Activated T-helper 1 cell treated with anti-CD3 and anti-CD28 coated beads, Interleukin-2, amount 50 U/mL, for 16 hours (primary cell): ENCODE measurements around the gene ADAM12.

Source experiments
- DNase-seq, 2 donors: peaks; one replicate each; pipeline ENCODE4 v3.0.0-alpha.2; 2020; ENCODE audit warnings: low read depth in 1 of 2, low spot score in 1 of 2

ADAM12 gene

DNA sequence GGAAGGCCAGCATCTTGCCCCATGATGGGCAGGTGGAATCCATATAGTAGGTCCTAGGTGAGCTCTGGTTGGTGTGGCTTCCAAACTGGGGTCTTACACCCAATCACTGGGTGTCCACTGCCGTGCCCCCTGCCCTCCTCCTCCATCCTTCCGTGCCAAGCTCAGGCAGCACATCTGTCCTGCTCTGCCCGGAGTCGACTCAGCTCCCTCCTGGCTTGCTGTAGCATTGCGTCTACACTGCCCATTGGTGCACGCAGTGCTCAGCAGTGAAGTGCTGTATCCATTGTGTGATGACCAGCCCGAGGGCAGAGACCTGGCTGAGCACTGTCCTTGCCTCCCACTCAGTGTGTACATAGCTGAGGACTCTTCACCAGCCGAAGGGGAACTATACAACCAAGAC, 148.4 kb downstream of the ADAM12 start:
- DNase-seq, result no peak

DNA sequence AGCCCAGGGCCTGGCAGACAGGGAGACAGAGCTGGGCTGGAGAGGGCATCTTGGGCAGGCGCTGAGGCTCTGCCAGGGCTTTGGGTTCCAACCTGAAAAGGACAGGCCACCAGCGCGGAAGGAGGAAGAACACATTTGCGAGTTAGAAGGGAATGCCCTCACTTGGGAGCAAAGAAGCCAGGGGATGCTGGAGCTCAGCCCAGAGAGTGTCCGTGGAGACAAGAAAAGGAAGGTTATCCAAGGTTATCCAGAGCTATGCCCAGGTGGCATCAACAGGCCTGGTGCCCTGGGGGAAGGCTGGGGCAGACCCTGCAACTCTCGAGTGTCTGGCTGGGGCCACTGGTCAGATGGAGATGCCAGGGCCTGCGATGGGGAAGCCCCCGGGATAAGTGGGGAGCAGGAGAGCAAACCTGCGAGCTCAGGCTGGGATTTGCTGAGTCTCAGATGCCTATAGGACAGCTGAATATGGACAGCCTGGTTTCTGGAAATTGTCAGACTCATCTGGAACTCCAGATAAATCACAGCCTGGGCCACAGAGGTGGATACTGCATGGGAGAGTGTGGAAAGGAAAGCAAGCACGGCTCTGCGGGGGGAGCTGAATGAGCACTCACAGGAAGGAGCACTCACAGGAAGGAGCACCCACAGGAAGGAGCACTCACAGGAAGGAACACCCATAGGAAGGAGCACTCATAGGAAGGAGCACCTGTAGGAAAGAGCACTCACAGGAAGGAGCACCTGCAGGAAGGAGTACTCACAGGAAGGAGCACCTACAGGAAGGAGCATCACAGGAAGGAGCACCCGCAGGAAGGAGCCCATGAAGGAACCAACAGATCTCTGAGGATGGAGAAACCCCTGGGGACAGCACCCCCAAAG, 152.1 kb downstream of the ADAM12 start:
- no peak for DNase-seq

DNA sequence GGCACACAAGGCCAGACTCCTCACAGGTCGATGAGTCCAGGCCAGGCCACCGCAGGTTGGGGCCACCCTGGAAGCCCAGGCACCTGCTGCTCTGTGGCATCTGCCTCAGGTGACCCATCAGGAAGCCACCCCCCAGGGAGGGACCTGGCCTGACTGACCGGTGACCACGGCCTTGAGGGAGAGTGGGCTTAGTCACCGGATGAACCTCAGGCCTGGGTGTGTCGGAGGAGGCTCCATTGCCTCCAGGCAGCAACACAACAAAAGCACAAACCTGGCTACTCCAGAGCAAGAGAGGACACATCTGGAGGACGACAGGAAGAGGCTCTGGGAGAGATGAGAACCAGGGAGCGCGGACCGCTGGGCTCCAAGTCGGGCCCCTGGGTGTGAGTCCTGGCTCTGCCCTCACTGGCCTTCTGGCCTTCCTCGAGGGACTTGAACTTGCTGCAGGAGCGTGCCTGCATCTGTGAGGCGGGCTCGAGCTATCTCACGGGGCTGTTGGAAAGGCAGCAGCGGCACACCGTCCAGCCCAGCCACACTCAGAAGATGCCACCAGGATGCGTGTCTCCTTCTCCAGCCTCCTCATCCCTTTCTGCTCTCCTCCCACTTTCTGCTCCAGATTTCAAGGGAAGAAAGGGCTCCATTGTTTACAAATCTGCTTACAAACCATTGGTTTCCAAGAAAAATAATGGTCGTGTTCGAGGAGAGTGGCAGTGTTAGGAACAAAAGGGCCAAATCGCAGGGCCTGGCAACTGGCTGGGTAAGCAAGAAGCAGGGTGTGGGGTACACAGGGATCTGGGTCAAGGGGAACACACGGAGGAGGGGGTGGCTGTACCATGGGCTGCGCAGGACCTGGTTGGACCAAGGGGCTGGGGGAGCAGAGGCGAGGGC, 152.9 kb downstream of the ADAM12 start:
- no peak for DNase-seq

DNA sequence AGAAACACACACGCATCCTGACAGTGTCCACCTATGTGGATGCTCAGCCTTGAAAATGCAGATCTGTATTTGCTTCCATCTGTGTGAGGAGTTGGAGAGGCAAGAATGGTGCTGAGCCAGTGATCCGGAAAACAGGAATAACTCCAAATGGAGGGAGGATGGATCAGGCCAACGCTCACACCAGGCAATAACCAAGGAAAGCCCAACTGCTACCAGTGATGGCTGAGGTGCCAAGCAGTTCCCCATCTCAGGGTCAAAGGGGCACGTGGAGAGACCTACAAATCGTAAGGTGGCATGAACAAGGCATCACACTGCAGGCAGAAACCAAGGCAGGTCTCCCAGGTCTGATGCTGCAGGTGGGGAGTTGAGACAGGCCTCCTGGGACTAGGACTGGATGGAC, 153.6 kb downstream of the ADAM12 start:
- no peak for DNase-seq

DNA sequence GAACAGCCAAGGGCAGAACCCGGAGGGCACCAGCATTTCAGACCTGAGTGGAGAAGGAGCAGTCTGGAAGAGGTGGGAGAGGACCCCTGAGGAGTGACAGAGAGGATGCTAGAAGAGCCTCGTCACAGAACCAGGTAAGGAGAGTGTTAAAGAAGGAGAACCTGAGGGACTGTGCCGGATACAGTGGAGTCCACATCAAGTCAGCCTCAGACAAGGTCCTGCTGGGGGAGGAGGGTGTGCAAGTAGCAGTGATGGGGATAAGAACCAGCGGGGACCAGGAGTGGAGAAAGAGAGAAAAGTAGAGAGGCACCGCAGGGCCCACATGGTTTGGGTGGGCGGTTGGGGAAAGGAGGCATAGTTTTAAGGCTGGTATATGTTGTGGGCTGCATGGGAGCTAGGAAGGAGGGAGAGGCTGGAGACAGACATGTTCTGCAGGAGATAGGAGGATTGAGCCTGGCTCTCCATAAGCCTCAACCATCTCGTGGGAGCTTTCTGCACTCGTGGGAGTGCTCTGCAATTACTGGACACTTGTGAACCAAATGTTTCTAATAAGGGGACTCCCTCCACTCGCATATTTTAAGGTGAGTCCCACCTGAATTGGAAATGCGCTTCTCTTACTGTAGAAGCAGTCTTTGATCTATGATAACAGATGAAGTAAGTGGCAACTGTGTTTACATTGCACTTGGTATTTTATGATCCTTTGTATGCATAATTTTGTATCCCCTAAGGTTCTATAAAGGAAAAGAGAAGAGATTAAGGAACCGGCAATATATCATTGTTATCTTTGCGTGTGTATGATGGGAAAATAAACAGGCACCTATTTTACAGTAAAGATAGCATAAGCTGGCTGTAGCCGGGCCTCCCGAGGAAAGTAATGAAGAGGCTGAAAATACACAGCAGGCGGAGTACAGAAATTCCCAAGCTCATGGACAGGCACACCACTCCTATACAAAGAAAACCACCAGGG, 154.8 kb downstream of the ADAM12 start:
- no peak for DNase-seq

DNA sequence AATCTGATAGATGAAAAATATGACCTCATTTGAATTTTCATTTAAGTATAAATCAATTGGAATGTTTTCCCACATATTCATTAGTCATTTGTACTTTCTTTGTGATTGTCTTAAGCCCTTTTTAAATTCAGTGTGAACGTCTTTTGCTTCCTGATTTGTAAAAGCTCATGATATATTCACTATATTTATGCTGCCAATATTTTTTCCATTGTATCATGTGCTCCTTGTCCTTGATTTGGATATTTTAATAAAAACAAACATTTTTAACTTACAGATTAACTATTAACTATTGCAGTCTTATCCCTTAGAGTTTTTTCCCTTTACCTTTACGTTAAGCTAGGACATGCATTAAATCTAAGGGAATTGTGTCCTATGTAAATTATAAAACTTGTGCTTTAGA, 157.7 kb downstream of the ADAM12 start:
- DNase-seq, result no peak

DNA sequence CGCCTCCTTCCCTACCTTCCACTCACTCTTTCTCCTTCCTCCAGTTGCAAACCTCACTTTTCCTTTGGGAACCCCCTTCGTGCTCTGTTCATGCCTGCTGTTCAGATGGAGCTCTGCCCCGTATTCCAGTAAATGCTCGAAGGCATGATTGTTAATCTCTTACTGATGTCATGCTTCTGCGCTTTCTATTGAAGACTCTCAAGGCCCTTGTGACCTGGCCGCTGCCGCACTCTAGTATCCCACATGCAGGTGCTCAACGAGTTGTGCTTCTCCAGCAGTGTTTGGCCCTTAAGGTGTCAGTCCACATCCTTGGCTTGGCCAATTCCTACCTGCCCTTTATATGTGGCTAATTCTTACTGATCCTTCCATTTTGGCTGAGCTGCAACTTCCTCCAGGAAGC, 158.6 kb downstream of the ADAM12 start:
- no peak for DNase-seq

DNA sequence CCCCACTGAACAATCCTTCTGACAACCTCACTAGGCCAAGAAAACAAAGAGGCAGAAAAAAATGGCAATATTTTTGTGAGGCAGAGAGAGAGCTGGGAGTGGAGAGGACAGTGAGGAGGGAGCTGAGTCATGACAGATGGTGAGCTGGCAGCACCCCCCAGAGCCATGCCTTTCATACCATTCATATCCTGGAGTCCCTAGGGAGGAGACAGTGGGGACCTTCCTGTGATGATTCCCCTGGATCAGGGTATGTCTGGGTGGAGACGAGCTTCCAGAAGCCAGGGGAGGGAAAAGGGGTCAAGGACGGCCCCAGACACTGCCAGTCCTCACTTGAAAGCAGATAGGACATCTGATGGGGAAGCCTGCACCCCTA, 160.5 kb downstream of the ADAM12 start:
- no peak for DNase-seq

DNA sequence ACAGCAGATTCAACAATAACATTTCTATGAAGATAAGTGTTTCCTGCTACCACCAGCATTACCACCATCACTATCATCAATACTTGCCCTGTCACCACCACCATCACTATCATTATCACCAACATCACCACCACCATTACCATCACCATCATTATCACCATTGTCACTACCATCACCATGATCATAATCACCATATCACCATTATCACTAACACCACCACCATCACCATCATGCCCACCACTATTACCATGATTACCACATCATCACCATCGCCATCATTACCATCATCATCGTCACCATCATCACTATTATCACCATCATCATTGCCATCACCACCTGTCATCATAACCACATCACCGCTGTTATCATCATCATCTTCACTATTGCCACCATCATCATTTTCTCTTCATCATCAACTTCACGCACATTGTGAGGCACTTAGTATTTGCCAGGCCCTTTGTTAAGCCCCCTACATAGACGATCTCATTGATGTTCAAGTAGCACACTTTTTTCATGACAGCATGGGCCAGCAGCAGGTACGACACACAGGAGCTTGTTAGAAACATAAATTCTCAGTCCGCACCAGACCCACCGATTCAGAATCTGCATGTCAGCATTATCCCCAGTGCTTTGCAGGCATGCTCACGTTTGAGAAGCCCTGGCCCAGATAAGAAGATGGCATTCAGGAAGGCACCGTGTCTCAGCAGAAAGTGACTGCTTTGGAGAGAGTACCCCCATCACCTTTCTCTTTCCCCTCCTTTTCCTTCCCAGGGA, 161.1 kb downstream of the ADAM12 start:
- DNase-seq, result no peak

DNA sequence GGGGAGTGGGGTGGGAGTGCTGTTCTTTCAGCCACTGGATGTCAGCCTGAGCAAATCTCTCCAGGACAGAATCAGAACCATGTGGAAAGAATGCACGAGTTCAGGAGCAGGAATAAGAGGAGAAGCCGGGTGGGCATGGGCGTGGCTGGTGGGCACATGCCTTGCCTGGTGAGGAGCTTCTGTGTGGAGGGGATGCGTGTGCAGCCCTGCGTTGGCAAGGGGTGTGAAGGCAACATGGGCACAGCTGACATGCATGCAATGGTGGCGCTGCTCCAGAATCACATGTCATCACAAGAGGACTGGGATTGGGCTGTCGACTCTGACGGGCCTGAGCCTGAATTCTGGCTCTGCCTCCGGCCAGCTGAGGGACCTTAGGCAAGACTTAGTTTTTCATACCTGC, 162.1 kb downstream of the ADAM12 start:
- DNase-seq, result no peak

DNA sequence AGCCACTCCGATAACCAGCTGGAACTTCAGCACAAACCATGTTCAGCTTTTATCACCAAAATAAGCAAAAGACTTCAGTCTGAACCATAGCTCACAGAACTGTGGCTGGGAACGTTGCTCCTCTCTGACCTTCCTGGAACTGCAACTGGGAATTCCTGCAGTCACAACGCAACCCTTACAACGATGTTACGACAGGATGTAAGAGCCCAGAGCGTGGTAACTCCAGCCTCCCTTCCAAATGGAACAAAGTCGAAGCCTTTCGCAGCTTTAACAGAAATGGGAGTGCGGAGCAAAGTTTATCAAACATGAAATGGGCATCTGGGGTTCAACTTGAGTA, 162.6 kb downstream of the ADAM12 start:
- DNase-seq, result no peak

DNA sequence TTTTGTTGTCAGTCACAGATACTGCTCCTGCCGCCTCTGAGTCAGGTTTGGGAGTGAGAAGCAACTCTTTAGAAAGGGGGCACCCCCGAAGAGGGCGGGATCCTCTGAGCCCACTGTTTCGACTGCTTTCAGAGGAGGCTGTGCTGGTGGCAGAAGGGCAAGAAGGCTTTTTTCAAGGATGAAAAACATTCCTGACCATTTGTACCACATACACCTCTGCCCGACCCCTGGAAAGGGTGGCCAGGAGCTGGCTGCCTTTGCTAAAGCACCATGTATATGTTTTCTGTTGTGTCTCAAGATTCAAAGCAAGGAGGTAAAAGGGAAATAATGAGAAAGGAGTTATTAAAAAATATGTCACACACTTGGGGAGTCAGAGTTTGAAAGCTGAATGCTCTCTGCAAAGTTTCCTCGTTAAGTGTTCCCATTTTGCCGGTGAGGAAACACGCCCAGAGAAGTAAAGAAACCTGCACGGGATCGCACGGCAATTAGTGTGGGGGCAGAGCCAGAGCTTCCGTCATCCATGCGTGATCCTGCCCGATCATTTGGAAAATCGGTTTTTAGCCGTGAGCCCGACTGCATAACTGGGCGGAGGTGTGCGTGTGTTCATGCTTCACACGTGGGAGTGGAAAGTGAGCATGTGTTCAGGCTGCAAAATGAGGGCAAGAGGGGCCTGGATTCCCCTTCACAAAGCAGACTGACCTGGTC, 163.2 kb downstream of the ADAM12 start:
- no peak for DNase-seq

DNA sequence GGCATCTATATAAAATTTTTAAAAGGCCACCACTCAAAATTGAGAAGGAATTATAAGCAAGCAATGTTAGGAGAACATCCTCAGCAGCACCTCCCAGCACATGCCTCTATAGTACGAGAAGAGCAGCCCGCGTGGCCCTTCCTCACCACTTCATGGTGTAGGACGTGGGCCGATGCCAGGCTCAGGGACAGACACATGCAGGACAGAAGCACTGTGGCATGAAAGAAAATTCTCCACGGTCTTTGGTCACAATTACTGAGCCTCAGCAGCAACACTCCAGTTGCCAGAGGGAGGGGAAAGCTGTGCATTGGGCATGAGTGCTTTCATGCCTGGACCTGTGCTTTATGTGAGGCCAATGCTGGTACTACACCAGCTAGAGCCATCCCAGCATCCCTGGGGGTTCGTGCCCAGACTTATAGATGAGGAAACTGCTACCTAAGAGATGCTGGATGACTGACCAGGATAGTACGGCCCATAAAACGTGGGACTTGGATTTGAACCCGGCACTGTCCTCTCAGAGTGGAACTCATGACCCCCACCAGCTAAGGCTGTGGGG, 164.7 kb downstream of the ADAM12 start:
- DNase-seq, result no peak

DNA sequence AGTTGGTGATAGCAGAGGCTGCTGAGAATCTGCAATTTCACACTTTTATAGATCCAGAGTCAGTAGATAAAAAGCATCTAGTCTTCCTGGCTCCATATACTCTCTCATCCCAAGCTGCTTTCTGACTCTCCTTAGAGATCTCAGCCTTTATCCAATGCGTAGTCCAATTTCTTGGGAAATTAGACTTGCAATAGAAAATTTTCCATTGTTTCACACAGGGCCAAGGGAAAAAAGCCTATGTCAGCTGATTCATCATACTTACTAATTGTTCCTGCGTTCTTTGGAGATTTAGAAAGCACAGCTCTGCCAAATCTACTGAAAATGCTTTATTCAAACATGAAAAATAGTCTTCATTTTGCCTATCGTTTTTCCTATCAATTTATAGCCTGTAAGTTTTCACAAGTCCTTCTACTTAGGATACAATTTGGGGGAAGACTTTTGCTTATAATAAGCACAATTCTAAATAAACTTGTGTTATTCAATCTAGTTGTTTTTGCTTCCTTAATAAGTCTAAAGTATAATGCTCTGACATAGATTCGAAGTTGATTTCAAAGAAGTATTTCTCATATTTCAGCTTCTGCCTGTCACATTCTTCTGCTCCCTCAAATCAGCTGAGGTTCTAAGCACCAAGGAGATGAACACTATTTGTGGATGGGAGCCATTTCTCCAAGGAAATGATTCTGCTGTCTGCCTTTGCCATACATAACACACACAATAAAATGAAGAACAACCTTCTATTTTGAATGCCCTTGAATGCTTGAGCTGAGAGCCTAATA, 165.4 kb downstream of the ADAM12 start:
- no peak for DNase-seq

DNA sequence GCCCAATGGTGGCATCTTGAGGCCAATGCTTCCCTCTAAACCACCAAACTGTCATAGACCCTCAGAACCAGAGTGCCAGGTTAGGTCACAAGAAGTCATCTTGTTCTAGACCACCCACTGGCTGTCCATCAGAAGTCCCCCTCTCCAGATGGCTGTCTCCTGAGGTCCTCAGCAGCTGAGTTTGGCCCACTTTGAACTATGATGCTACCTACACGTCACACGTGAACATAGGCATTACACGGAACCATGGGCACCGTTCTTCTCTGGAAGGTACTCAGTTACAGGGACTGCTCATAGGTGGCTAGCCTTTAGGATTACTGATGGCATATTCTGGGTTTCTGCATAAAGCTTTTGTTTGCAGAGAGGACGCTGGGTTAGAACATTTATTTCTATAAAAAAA, 166.4 kb downstream of the ADAM12 start:
- DNase-seq, result no peak

DNA sequence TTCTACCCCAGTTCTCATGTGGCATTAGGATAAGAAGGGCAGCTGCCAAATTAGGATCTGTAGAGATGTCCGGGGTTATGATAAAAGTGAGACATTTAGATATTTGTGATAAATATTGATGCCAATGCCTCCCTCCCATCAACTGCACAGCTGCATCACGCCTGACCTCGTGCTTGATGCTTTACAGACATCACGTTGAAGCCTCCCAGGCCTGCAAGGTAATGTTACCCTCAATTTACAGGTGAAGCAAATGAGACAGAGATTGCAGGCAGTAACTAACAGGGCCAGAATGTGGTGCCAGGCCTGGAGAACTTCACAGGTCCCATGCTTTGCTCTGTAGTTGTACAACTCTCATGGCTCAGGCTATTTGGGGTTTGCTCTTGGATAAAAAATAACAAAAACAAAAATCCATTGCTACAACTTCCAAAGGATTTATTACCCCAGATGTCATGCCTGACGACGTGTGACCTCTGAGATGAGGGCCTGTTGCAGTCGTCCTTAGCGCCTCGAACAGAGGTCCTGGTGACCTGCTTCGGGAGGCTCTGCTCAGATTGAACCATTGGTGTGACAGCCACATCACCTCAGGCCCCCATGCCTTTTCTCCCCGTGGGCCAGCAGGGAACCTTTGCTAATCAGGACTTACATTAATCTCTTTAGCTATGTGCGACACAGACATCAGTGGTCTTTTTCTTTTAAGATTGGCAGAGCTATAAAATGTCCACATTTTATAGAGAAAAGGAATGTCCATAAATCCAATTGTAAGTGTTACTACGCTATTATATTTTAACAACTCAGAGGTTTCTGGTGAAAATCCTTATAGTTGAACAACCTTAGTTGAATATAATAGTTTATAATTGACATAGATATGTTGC, 169.3 kb downstream of the ADAM12 start:
- DNase-seq, result no peak

DNA sequence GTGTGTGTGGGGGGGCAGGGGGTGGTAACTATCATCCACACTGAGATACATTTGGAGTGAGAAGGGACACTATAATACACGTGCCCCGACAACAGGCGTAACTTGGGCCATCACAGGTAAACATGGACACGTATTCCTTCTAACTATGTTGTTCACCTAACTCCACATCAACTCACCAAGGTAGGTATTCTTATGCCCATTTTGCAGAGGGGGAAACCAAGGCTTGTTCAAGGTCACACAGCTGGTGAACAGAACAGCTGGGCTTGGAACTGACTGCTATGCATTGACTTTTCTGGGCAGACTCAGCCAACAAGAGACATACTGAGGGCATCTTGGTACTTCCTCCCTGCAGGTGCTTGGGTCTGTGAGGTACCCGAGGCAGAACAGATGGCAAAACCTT, 170.1 kb downstream of the ADAM12 start:
- no peak for DNase-seq

DNA sequence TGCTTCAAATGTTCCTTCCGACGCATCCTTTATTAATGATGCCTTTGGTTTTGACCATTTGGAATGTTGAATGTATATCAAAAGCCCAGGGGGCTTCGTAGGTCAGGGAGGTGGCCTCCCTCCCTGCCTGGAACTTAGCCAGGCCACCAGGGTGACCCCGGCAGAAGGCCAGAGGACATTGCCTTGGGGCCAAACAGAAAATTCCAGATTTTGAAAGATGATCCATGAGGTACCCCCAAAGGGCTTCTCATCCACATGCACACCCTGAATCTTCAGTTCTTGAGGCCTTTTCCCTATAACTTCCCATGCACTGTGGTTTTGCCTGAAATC, 171.7 kb downstream of the ADAM12 start:
- no peak for DNase-seq
